Astrocyte of the hippocampus (primary cell): ENCODE measurements around the gene PRKCZ.
"Not testable (repeated sequence)": the region's sequence is repeated elsewhere in the genome, so short reads cannot be mapped to it uniquely, and the experiment has no call there.

Experiments
- DNase-seq: peaks from one replicate; pipeline ENCODE4 v3.0.0; 2011; ENCODE audit warnings: low read depth, low spot score

Gene PRKCZ

DNA sequence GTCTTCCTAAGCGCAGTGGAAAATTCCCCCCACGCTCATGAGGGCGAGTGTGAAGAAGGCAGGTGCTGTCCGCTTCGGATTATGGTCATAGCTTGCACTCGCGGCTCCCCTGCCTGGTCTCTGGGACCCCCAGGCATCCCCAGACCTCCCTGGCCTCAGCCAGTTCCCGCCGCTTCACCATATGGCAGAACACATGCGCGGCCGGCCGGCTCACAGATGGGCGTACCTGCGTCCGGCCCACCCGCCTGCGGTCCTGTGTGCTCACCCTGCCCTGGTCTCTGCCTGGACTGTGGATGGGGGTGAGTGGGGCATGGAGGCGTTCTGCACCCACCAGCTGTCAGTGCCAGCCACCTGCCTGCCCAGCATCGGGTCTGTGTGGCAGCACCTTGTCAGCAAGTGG, 34.1 kb downstream of the PRKCZ start:
- DNase-seq: no peak

GRCh38 chr1:2085080-2085479, 34.9 kb downstream of the PRKCZ start:
- DNase-seq: no peak

DNA sequence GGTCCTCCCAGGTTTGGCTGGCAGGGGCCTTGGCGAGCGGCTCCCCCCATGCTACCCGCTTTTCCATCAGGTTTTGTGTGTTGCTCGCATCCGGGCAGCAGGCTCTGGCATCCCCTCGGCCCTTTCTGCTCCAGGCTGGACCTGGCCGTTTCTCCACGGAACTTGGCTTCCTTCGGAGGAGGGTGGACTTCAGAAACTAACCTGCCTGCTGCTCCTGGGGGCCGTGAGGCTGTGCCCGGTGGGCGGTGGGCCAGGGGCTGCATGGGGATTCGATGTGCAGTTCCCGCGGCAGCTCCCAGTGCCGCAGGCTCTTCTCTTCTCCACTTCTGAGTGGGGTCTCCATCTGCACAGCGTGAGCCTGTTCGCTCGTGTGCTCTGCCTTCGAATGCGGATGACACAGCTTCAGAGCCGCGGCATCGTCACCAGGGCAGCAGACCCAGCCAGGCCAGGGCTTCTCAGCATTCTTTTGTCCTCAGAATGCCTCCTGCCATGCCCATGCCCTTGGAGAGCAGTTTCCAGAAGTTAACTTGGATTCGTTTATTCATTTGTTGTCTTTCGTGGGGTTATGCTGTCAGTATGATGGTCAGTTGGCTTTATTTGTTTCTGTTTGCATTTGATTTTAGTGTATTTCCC, 36.4 kb downstream of the PRKCZ start:
- DNase-seq: peak; percentile 22

DNA sequence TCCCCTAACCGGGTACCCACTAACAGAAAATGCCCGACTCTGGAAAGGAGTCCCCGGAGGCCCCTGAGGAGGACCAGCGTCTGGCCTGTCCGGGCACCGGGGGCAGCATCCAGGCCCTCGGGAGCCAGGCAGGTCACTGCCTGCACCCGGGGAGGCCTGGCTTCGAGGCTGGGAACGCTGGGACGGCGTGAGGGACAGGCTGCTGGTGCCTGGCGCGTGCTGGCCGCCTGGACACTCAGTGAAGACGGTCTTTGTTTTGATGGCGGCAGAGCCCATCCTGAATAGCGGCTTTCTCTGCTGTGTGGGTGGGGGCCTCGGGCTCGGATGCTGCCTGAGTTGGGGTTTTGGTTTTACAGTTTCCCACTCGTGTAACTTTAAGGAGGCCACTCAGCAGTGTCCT, 37.6 kb downstream of the PRKCZ start:
- no peak for DNase-seq

- DNase-seq: peak; percentile 24
Measured at GRCh38 chr1:2088458-2088857, 38.2 kb downstream of the PRKCZ start.

DNA sequence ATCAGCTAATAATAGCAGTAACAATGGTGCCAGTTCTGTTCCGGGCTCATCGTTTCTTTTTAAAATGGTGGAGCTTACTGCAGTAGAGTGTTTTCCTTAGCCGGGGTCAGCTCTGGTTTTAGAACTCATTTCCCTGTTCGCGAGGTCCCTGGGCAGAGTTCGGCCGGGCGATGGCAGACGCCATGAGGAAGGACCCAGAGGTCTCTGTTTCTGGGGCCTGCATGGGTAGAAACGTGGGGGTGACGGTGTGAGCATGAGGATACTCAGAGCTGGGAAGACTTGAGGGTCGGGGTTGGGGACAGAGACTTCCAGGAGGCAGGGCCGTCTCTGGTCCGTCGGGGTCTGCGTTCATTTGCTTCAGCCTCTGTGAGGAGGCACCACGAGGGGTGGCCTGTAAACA, 38.8 kb downstream of the PRKCZ start:
- no peak for DNase-seq

DNA sequence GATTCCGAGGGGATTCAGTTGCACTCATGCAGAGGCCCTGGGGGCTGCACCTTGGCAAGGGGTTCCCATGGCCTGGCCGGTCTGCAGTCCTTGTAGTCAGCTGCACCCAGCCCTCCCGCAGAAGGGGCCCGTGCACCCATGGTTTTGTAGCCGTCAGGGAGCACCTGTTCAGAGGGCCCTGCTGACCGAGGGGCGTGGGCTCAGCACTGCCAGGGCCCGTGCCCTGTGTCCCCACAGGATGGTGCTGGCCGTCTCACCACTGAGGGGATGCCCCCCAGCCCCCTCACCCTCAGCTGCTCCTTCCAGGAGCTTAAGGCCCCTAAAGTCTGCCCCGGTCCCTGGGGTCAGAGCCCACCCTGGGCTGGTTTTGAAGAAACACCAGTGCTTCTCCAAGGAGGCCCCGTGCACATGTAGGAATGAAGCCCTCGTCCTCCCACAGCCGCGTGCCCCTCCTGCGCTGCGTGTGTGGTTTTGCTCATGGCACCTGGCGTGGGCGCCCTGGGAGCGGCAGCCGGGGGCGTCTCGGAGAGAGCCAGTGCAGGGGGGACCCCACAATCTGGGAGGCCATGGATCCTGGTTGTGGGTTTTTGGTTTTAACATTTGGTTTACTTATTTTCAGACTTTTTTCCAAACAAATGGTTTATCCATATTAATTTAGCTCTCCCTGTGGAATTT, 40.1 kb downstream of the PRKCZ start:
- no peak for DNase-seq

- peak; percentile 69 for DNase-seq
Measured at GRCh38 chr1:2091611-2092604, 41.7 kb downstream of the PRKCZ start.

DNA sequence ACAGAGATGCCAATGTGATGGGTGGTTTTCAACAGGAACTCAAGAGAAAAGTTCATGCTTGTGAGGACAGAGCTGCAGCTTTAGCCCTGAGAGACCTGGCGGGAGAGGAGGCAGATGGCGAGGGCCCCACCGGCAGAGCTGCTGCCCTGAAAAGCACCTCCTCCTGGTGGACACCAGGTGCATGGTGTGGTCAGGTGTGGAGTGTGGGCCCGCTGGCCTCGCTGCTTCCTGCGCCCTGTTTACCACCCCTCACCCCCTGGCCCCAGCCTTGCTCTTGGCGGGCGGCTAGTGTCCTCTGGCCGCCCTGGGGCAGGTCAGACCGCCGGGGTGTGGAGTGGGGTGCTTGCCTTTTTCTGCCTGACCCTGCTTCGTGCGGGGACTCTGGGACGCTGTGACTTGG, 42.8 kb downstream of the PRKCZ start:
- DNase-seq: no peak

DNA sequence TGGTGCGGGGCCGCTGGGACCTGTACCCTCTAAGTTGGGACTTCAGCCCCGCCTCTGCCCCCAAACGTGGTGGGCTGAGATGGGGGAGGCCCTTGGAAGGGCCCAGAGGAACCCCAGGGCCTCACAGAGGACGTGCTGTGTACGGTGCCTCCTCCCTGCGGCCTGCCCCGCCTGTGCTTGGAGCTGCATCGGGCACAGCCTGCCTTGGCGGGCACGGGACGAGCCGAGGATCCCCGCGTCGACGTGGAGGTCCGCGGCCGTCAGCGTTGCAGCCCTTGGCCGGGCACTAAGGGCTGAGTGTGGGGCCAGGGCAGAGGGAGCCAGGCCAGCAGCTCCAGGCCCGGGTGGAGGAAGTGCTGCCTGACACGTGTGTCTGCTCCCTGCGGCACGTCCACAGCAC, 43.4 kb downstream of the PRKCZ start:
- DNase-seq: no peak

DNA sequence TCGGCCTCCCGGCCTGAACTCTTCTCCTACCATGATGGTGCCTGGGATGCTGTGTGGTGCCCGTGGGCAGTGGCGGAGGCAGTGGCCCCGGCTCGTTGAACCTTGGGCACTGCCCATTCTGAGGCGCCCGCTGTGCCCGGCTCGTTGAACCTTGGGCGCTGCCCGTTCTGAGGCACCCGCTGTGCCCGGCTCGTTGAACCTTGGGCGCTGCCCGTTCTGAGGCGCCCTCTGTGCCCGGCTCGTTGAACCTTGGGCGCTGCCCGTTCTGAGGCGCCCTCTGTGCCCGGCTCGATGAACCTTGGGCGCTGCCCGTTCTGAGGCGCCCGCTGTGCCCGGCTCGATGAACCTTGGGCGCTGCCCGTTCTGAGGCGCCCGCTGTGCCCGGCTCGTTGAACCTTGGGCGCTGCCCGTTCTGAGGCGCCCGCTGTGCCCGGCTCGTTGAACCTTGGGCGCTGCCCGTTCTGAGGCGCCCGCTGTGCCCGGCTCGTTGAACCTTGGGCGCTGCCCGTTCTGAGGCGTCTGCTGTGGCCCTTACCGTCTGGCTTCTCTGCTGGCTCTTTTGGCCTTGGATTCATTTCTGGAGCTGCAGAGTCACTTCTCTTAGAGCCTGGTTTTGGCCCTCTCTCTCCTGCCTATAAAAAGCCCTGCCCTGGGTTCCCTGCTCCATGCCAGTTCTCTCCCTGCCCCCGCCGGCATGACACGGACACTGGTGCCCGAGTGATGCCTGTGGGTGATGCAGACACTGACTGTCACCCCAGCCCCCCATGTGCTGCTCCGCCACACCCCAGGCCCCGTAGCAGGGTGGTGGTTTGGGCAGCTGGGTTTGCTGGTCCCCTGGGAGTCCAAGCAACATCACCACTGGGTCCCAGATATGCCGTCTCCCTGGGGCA, 44.3 kb downstream of the PRKCZ start:
- not testable (repeated sequence) for DNase-seq

- no peak for DNase-seq
Measured at GRCh38 chr1:2095394-2095793, 45.2 kb downstream of the PRKCZ start.

- DNase-seq: no peak
Measured at GRCh38 chr1:2095981-2096736, 45.9 kb downstream of the PRKCZ start.

- DNase-seq: no peak
Measured at GRCh38 chr1:2097386-2098300, 47.4 kb downstream of the PRKCZ start.

DNA sequence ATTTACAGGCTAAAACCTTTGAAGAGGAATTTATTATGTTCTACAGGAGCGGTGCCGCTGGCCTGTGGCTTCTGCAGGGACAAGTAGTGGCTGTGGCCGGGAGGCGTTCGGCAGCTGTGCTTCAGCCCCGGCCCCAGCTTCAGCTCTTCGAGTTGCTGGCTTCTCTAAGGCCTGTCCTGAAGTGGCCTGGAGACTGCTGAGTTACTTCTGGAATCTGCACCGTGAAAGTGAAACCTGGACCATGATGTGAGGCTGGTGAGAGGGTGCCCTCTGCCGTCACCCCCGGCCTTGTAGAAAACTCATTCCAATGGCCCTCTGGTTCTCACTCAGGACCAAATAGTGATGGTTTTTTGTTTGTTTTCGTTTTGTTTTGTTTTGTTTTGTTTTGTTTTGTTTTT, 48.1 kb downstream of the PRKCZ start:
- no peak for DNase-seq

GRCh38 chr1:2098839-2099785, 48.9 kb downstream of the PRKCZ start:
- DNase-seq: no peak

DNA sequence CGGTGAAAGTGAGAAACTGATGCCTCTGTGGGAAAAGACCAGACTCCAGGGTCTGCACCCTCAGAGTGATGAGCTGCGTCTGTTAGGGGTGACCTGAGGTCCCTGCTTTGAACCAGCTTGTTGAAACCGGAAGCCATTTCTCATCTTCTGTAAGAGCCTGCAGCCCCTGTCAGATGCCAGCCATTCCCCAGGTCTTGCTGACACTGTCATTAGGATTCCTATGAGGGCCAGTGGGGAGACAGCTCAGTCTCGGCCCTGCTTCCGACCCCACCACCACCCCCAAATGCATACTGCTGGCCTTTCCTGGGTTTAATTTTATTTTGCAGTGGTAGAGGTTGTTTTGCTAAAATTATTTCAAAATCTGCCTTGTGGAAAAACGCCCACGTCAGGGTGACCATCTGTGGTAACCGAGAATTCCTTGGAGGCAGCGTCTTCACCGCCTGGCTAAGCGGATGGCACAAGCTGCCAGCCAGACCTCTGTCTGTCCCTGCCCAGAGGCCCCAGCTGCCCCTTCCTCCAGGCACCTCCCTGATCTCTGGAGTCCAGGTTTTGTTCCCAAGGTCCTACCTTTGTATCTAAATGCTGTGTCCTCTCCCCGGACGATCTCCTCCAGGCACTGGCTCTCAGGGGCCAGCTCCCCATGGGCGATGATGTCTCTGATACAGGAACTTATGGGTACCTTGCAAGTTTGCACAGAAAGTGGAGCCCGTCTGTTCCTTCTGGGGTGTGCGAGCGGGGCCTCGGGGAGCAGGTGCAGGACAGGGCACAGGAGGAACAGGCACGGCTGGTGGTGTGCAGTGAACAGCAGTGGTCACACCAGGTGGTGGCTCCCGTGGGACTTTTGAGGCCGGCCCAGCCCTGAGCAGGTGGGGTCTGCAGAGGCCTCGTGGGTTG, 49.9 kb downstream of the PRKCZ start:
- DNase-seq: no peak

- DNase-seq: no peak
Measured at GRCh38 chr1:2100780-2101108, 50.5 kb downstream of the PRKCZ start.
